Loucy (cell line): ENCODE measurements around the gene WASF2.

Source experiments
- H2AFZ ChIP-seq: fragments of 200-600 bp; sonication (generic); 2 replicates; pipeline ENCODE4 v1.6.0; 2016; ENCODE audit warnings: antibody characterized with exemption, mild to moderate bottlenecking, low read length, moderate library complexity
- H3F3A ChIP-seq: fragments of 200-600 bp; 2 replicates; pipeline ENCODE4 v1.6.0; 2016; ENCODE audit warnings: antibody characterized with exemption, low read depth, mild to moderate bottlenecking
- H3K27me3 ChIP-seq: fragments of 200-600 bp; sonication (generic); 2 replicates; pipeline ENCODE4 v1.6.1; 2014; ENCODE audit warnings: low read length, mild to moderate bottlenecking; ENCODE audit not compliant: insufficient read depth, poor library complexity, severe bottlenecking
- H3K36me3 ChIP-seq: fragments of 200-600 bp; sonication (generic); 2 replicates; pipeline ENCODE4 v1.6.1; 2016; ENCODE audit warnings: low read length; ENCODE audit not compliant: insufficient read depth
- H3K4me1 ChIP-seq: fragments of 200-600 bp; sonication (generic); 2 replicates; pipeline ENCODE4 v1.5.1; 2014; ENCODE audit warnings: low read length, mild to moderate bottlenecking; ENCODE audit not compliant: insufficient read depth, poor library complexity, severe bottlenecking
- H3K4me2 ChIP-seq: fragments of 200-600 bp; sonication (generic); 2 replicates; pipeline ENCODE4 v1.6.0; 2014; ENCODE audit warnings: antibody characterized with exemption, low read length, low read depth, mild to moderate bottlenecking; ENCODE audit not compliant: poor library complexity, severe bottlenecking
- H3K4me3 ChIP-seq: fragments of 200-600 bp; sonication (generic); 2 replicates; pipeline ENCODE4 v1.5.1; 2014; ENCODE audit warnings: low read length, mild to moderate bottlenecking, mixed read lengths; ENCODE audit not compliant: poor library complexity, severe bottlenecking
- H3K79me2 ChIP-seq: fragments of 200-600 bp; sonication (generic); 2 replicates; pipeline ENCODE4 v1.6.1; 2014; ENCODE audit warnings: low read length; ENCODE audit not compliant: insufficient read depth
- H3K9ac ChIP-seq: fragments of 200-600 bp; sonication (generic); 2 replicates; pipeline ENCODE4 v1.6.0; 2014; ENCODE audit warnings: mild to moderate bottlenecking, low read depth, low read length, moderate library complexity; ENCODE audit not compliant: poor library complexity, severe bottlenecking
- H3K9me2 ChIP-seq: fragments of 200-600 bp; sonication (generic); replicated peaks from 2 replicates; pipeline ENCODE4 v1.6.1; 2016; ENCODE audit warnings: low read depth, low read length, mixed read lengths
- H3K9me3 ChIP-seq: fragments of 200-600 bp; sonication (generic); 2 replicates; pipeline ENCODE4 v1.6.1; 2014; ENCODE audit warnings: mild to moderate bottlenecking, antibody characterized with exemption, low read length, low read depth; ENCODE audit not compliant: insufficient read depth
- H4K20me1 ChIP-seq: fragments of 200-600 bp; sonication (generic); 2 replicates; pipeline ENCODE4 v1.6.0; 2014; ENCODE audit warnings: antibody characterized with exemption, low read length, mild to moderate bottlenecking; ENCODE audit not compliant: insufficient read depth, poor library complexity, severe bottlenecking
- EZH2phosphoT487 ChIP-seq: fragments of 200-600 bp; IDR thresholded peaks from 2 replicates; pipeline ENCODE4 v1.6.1; 2018; ENCODE audit warnings: antibody characterized with exemption, mild to moderate bottlenecking, moderate library complexity, borderline replicate concordance
- TF ChIP-seq, protein P1 (sequence below): fragments of 200-600 bp; sonication (generic); conservative IDR thresholded peaks from 2 replicates; pipeline ENCODE4 v1.5.1; 2014; ENCODE audit warnings: mild to moderate bottlenecking, antibody characterized with exemption, low read length

Gene WASF2

DNA sequence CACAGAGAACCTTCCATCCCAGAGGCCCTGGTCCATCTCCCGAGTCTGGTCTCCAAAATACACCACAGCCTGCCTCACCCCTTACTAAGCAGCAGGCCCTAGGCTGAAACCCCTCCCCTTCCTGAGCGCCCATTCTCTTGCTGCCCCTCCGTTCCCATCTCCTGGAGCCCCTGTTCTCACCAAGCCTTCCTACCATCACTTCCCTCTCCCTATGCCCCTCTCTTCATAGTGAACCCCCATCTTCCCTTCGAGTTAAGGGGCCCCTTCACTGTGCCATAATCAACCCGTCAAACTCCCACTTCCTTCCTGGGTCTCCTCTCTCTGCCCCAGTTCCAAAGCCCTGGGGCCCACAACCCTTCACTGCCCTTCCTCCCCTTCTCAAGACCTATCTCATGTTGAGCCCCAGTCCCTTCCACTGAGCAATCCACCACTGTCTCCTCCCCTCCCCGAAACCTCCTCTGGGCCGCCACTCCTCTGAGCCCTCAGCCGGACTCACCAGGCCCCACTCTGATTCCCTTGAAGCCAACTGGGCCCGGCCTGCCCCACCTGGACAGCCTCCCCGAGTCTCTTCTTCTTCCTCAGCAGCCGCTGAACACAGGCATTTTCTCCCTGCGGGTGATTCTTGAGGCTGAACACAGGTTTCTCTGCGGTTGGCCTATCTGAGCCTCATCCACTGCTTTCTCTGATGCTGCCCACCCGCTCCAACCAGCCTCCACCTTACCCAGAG lies 42.2 kb upstream of the WASF2 start:
- Histone ChIP-seq H3K79me2 (no peaks in the 10 kb centered on the region), H3K9me2 (no peaks in the 10 kb centered on the region), H3K9ac (peak overlapping the region; percentile 59), H3K4me1 (peaks cover 21% of the 10 kb centered on the region), H4K20me1 (no peaks in the 10 kb centered on the region), H3K36me3 (peaks cover 26% of the 10 kb centered on the region; the same call in 1 of the 2 replicates), H3K27me3 (no peaks in the 10 kb centered on the region), H2AFZ (no peak overlapping the region), H3F3A (no peaks in the 10 kb centered on the region), H3K4me2 (peak overlapping the region; percentile 43), H3K4me3 (no peak overlapping the region), H3K9me3 (no peaks in the 10 kb centered on the region)
- TF ChIP-seq, protein P1, sequence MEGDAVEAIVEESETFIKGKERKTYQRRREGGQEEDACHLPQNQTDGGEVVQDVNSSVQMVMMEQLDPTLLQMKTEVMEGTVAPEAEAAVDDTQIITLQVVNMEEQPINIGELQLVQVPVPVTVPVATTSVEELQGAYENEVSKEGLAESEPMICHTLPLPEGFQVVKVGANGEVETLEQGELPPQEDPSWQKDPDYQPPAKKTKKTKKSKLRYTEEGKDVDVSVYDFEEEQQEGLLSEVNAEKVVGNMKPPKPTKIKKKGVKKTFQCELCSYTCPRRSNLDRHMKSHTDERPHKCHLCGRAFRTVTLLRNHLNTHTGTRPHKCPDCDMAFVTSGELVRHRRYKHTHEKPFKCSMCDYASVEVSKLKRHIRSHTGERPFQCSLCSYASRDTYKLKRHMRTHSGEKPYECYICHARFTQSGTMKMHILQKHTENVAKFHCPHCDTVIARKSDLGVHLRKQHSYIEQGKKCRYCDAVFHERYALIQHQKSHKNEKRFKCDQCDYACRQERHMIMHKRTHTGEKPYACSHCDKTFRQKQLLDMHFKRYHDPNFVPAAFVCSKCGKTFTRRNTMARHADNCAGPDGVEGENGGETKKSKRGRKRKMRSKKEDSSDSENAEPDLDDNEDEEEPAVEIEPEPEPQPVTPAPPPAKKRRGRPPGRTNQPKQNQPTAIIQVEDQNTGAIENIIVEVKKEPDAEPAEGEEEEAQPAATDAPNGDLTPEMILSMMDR, result no peak

GRCh38 chr1:27530192-27530591 lies 40.2 kb upstream of the WASF2 start:
- Histone ChIP-seq H3K36me3 (peaks cover 16% of the 10 kb centered on the region; the same call in 1 of the 2 replicates), H3K4me1 (peaks cover 39% of the 10 kb centered on the region), H3K9ac (no peak overlapping the region)

DNA sequence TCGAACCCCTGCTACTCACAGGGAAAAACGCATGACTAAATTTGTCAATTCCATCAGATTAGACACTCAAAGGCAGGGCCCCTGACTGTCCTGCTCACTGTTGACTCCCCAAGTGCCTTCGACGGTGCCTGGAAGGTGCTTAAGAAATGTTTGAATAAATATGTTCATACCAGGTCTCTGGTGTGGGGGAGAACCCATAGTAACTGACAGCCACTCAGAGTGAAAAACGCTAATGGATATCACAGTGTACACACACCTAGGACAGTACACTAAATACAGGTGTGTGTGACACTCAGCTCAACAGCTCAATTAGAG lies 39.7 kb upstream of the WASF2 start:
- H3K9ac ChIP-seq, result no peak overlapping the region
- no peaks in the 10 kb centered on the region for H3K9me2 ChIP-seq
- peaks cover 45% of the 10 kb centered on the region for H3K4me1 ChIP-seq
- H3K9me3 ChIP-seq, result no peaks in the 10 kb centered on the region
- no peak overlapping the region for H3K4me3 ChIP-seq
- H4K20me1 ChIP-seq, result no peaks in the 10 kb centered on the region
- no peaks in the 10 kb centered on the region for H3F3A ChIP-seq
- H2AFZ ChIP-seq, result no peak overlapping the region
- H3K36me3 ChIP-seq, result peaks cover 11% of the 10 kb centered on the region; the same call in 1 of the 2 replicates
- TF ChIP-seq, protein P1, result no peak
- TF ChIP-seq EZH2phosphoT487, result no peak
- no peak overlapping the region for H3K4me2 ChIP-seq
- peaks cover 5% of the 10 kb centered on the region; the same call in 1 of the 2 replicates for H3K79me2 ChIP-seq
- H3K27me3 ChIP-seq, result no peaks in the 10 kb centered on the region

More at GRCh38 chr1:27530192-27530591, 40.2 kb upstream of the WASF2 start:
- H3K9me2 ChIP-seq, result no peaks in the 10 kb centered on the region
- H3F3A ChIP-seq, result no peaks in the 10 kb centered on the region
- H2AFZ ChIP-seq, result no peak overlapping the region
- no peaks in the 10 kb centered on the region for H4K20me1 ChIP-seq
- no peaks in the 10 kb centered on the region for H3K9me3 ChIP-seq
- no peak for TF ChIP-seq EZH2phosphoT487
- TF ChIP-seq, protein P1, result no peak
- peaks cover 5% of the 10 kb centered on the region; the same call in 1 of the 2 replicates for H3K79me2 ChIP-seq
- H3K27me3 ChIP-seq, result no peaks in the 10 kb centered on the region
- no peak overlapping the region for H3K4me2 ChIP-seq
- H3K4me3 ChIP-seq, result no peak overlapping the region
